8988T (cell line): ENCODE measurements around the gene CYRIA.

Source experiments
- DNase-seq: peaks from one replicate; pipeline ENCODE4 v3.0.0; 2011

CYRIA gene

GRCh38 chr2:16665748-16666448, at the start of gene CYRIA:
TSS of gene CYRIA (minus strand) at chr2:16665834. CDS start at chr2:16588119, 77,715 bp downstream.
- peak; percentile 27 for DNase-seq

- DNase-seq: no peak
Measured at GRCh38 chr2:16713011-16713423, 47.4 kb upstream of the CYRIA start.

GRCh38 chr2:16709769-16710168, 44.1 kb upstream of the CYRIA start:
- DNase-seq: no peak

GRCh38 chr2:16708173-16708572, 42.5 kb upstream of the CYRIA start:
- no peak for DNase-seq

- no peak for DNase-seq
Measured at GRCh38 chr2:16707014-16707623, 41.5 kb upstream of the CYRIA start.

GRCh38 chr2:16700551-16701259, 35.1 kb upstream of the CYRIA start:
- no peak for DNase-seq

GRCh38 chr2:16693854-16694253, 28.2 kb upstream of the CYRIA start:
- DNase-seq: no peak

GRCh38 chr2:16691261-16691660, 25.6 kb upstream of the CYRIA start:
- DNase-seq: no peak

- no peak for DNase-seq
Measured at GRCh38 chr2:16687955-16688354, 22.3 kb upstream of the CYRIA start.

GRCh38 chr2:16687222-16687621, 21.6 kb upstream of the CYRIA start:
- no peak for DNase-seq

- DNase-seq: no peak
Measured at GRCh38 chr2:16686641-16687040, 21.0 kb upstream of the CYRIA start.

GRCh38 chr2:16685340-16685715, 19.7 kb upstream of the CYRIA start:
- no peak for DNase-seq

- DNase-seq: no peak
Measured at GRCh38 chr2:16684676-16685339, 19.2 kb upstream of the CYRIA start.

- no peak for DNase-seq
Measured at GRCh38 chr2:16683576-16683975, 17.9 kb upstream of the CYRIA start.

GRCh38 chr2:16682431-16683118, 16.9 kb upstream of the CYRIA start:
- DNase-seq: no peak

- no peak for DNase-seq
Measured at GRCh38 chr2:16680781-16681180, 15.1 kb upstream of the CYRIA start.

- DNase-seq: no peak
Measured at GRCh38 chr2:16680304-16680703, 14.7 kb upstream of the CYRIA start.

GRCh38 chr2:16678964-16679363, 13.3 kb upstream of the CYRIA start:
- no peak for DNase-seq

- DNase-seq: no peak
Measured at GRCh38 chr2:16677875-16678274, 12.2 kb upstream of the CYRIA start.

- DNase-seq: no peak
Measured at GRCh38 chr2:16675781-16676180, 10.1 kb upstream of the CYRIA start.

GRCh38 chr2:16674154-16674553, 8.5 kb upstream of the CYRIA start:
- DNase-seq: no peak

- no peak for DNase-seq
Measured at GRCh38 chr2:16671760-16672159, 6.1 kb upstream of the CYRIA start.

GRCh38 chr2:16669388-16669787, 3.8 kb upstream of the CYRIA start:
- DNase-seq: no peak
